ENCODE results near the gene TENM4. TPM values are rescaled to one million over a fixed set of nuclear protein-coding genes. Genes with fewer than 3 reads are reported as not detected.

The TENM4 gene
- total RNA-seq, 4 donors from 2014 or later = 0.88 to 61.5 (median 4.0) TPM

DNA sequence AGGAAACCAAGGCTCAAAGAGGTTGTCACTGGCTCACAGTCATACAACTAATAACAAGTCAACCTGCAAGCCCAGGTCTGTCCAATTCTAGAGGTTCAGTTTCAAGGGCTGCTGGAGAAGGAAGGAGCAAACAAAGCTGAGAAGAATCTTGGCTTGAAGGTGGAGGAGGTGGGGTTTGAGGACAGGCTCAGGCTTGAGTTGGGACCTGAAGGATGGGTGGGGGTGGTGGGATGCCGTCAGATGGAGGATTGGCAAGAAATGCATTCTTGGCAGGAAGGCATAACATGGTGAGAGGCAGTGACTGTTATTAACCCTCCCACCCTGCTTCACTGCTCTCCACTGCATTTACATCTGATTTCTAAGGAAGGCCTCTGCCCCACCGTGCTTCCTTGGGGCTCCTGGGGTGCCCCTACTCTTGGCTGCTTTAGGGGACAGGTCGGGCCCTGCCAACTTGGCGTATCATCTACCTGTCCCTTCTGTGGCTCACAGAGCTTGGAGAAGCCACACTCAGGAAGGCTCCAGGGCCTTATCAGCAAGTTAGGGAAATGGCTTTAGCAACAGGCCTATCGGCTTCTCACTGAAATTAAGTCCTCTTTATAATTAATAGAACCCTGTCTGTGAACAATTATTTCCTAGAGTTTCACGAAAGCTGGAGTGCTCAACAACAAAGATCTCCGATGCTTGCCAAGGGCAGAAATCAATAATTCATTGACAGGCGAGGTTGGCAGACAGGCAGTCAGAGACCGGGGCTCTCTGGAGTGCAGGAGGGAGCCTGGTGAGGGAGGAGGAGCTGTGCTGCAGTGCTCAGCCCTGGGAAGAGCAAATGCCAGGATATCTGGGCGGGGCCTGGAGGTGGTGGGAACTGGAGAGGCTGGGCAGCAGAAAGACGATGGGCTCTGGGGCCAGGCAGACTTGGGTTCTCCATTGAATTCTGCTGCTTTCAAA is 781.2 kb downstream of the TENM4 start:
- Histone ChIP-seq H3K9me3 (no peaks in the 10 kb centered on the region), H3K27me3 (no peaks in the 10 kb centered on the region), H3K4me1 (no peaks in the 10 kb centered on the region), H3K4me3 (no peak overlapping the region), H3K36me3 (no peaks in the 10 kb centered on the region), H3K27ac (no peak overlapping the region)
- intact Hi-C loops (cut with DNase I; ENCODE audit: low total_unique reads) = no loop called here
- no peak for TF ChIP-seq POLR2A (IDR thresholded peaks at IDR 0.05)
- TF ChIP-seq, protein P1, sequence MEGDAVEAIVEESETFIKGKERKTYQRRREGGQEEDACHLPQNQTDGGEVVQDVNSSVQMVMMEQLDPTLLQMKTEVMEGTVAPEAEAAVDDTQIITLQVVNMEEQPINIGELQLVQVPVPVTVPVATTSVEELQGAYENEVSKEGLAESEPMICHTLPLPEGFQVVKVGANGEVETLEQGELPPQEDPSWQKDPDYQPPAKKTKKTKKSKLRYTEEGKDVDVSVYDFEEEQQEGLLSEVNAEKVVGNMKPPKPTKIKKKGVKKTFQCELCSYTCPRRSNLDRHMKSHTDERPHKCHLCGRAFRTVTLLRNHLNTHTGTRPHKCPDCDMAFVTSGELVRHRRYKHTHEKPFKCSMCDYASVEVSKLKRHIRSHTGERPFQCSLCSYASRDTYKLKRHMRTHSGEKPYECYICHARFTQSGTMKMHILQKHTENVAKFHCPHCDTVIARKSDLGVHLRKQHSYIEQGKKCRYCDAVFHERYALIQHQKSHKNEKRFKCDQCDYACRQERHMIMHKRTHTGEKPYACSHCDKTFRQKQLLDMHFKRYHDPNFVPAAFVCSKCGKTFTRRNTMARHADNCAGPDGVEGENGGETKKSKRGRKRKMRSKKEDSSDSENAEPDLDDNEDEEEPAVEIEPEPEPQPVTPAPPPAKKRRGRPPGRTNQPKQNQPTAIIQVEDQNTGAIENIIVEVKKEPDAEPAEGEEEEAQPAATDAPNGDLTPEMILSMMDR (IDR thresholded peaks at IDR 0.05) = no peak
- no peak for DNase-seq

- Histone ChIP-seq H3K9me3 (no peaks in the 10 kb centered on the region), H3K27me3 (no peaks in the 10 kb centered on the region), H3K36me3 (no peaks in the 10 kb centered on the region), H3K4me3 (no peak overlapping the region), H3K27ac (no peak overlapping the region), H3K4me1 (no peaks in the 10 kb centered on the region)
- DNase-seq = no peak
- intact Hi-C loops (cut with DNase I; ENCODE audit: low total_unique reads) = no loop called here
- no peak for TF ChIP-seq POLR2A (IDR thresholded peaks at IDR 0.05)
- TF ChIP-seq, protein P1 (IDR thresholded peaks at IDR 0.05) = no peak
Measured at GRCh38 chr11:78657968-78658839, 782.6 kb downstream of the TENM4 start.

- no peak overlapping the region for H3K4me3 ChIP-seq
- no peak overlapping the region for H3K27ac ChIP-seq
- H3K27me3 ChIP-seq = no peaks in the 10 kb centered on the region
- H3K9me3 ChIP-seq = no peaks in the 10 kb centered on the region
- no peak for DNase-seq
- no peaks in the 10 kb centered on the region for H3K36me3 ChIP-seq
- TF ChIP-seq, protein P1 (IDR thresholded peaks at IDR 0.05) = no peak
- no peak for TF ChIP-seq POLR2A (IDR thresholded peaks at IDR 0.05)
- intact Hi-C loops (cut with DNase I; ENCODE audit: low total_unique reads) = no loop called here
- no peaks in the 10 kb centered on the region for H3K4me1 ChIP-seq
Measured at GRCh38 chr11:78657441-78657840, 783.4 kb downstream of the TENM4 start.

GRCh38 chr11:78656984-78657383 is 783.8 kb downstream of the TENM4 start:
- no peak for DNase-seq
- Histone ChIP-seq H3K36me3 (no peaks in the 10 kb centered on the region), H3K27me3 (no peaks in the 10 kb centered on the region), H3K4me1 (no peaks in the 10 kb centered on the region), H3K4me3 (no peak overlapping the region), H3K9me3 (no peaks in the 10 kb centered on the region), H3K27ac (no peak overlapping the region)
- intact Hi-C loops (cut with DNase I; ENCODE audit: low total_unique reads) = no loop called here
- TF ChIP-seq, protein P1 (IDR thresholded peaks at IDR 0.05) = no peak
- no peak for TF ChIP-seq POLR2A (IDR thresholded peaks at IDR 0.05)

Measured in uterus (tissue), 4 donors.